Ramos (cell line): ENCODE results near the gene FIP1L1.
"Not testable (repeated sequence)": the region's sequence is repeated elsewhere in the genome, so short reads cannot be mapped to it uniquely, and the experiment has no call there.

Experiments
- in situ Hi-C: fragments of 300-500 bp; cut with MboI; formaldehyde crosslinking; loops from one replicate; pipeline ENCODE4 v1.14.3; 2022; ENCODE audit warnings: low sequenced_read_pairs; ENCODE audit not compliant: unreplicated experiment

The FIP1L1 gene

DNA sequence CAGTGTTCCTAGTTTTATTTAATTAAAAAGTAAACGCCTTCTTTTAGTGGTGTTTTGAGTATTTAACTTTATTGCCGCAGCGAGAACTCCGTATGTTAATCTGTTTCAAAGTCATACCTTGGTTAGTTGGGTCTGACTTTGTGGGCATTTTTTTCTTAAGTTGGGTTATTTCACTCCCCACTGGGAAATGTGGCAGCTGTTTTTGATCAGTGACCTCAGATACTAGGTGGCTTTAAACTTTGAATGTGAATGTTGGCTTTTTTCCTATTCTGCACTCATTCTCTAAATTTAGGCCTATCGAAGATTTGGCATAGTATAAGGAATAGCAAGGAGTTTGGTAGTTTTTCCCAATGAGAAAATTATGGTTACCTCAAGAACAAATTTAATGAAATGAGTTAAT lies 85.9 kb downstream of the FIP1L1 start:
- in situ Hi-C loops = no loop called here

DNA sequence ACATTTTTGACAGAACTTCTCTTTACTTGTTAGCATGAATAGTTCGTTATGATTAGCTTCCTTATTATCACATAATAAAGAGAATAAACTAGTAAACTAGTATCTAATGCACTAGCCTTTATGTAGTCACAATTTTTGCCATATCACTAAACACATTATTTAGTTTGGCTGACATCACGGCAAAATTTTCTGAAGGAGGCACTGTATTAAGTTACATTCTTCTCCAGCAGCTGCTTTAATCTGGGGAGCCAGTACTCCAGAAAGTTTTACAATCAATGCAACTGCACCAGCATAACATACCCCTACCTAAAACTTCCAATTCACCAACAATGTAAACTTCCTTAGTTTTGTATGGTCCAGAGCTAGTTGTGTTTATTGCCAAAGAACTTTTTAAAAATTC lies 87.8 kb downstream of the FIP1L1 start:
- in situ Hi-C loops = no loop called here

DNA sequence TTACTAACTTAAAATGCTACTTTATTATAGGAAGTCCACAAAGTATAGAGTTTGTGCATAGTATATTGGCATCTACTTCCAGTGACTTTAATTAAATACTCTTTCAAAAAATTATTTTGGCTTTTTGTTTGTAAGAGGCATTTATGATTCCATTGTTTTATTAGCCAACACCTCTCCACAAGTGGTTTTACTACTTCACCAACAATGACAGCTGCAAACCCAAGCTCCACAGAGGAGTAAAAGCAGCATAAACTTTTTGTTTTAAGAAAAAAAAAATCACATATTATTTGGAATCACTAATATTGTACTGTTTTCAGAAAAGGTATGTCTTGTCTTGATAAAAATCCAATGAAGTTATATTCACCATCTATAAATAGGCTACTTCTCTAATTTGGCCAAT lies 88.5 kb downstream of the FIP1L1 start:
- in situ Hi-C loops = no loop called here

DNA sequence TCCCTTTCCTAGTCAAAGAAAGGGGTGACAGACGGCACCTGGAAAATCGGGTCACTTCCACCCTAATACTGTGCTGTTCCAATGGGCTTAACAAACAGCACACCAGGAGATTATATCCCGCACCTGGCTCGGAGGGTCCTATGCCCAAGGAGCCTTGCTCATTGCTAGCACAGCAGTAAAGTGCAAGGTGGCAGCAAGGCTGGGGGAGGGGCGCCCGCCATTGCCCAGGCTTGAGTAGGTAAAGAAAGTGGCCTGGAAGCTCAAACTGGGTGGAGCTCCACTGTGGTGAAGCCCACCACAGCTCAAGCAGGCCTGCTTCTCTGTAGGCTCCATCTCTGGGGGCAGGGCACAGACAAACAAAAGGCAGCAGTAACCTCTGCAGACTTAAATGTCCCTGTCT lies 89.1 kb downstream of the FIP1L1 start:
- in situ Hi-C loops = not testable (repeated sequence)

DNA sequence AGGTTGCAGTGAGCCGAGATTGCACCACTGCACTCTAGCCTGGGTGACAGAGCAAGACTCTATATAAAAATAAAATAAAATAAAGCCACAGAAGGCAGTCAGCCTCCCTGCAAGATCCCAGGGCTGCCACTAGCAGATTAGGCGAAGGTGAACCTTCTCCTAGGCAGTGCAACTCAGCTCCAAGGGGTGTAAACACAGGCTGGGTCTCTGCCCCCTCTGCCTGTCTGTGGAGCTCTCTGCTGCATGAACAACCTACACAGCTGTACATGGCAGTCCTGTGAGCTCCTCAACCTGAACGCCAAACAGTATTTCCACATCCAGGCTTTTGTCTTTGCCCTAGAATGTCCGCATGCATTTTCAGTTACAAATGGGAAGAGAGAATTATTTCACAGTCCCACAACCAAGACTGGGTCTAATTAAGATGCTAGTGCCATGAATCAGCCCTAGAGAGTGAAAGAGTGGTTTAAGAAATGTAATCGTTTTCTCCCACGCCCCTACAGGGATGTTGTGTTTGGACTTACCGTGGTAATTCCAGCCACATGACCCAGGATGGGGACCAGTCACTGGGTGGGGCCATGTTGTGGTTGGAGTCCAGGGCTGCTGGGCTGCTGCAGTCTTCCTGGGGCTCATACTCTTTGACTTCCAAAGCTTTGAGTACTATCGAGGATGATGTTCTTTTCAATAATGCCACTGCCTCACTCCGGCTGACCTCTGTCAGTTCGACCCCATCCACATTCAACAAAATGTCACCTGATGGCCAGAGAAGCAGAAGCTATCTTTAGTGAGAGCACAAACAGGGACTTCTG lies 99.0 kb downstream of the FIP1L1 start:
- in situ Hi-C loops = no loop called here

DNA sequence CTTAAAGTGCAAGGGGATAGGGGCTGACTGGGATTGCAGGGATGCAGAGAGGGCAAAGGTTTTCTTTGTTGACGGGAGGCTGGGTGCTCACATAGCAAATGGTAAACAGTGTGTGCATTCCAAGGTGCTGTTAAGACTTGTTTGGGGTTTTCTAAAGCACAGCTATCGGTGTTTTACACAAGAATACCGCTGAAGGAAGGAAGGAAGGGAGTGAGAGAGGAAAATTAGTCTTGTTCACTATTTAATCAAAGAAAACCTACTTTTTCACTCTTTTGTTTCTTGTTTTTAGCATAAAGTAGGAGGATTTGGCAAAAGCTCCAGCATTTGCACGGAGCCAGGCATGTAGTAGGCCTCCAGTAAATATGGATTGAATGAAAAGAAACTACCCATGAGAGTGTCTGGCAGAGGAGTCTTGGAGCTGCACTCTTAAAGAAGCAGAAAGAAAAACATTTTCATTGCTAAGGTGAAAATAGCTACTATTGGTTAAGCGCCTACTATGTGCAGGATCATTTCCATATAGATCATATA lies 99.7 kb downstream of the FIP1L1 start:
- in situ Hi-C loops = no loop called here

DNA sequence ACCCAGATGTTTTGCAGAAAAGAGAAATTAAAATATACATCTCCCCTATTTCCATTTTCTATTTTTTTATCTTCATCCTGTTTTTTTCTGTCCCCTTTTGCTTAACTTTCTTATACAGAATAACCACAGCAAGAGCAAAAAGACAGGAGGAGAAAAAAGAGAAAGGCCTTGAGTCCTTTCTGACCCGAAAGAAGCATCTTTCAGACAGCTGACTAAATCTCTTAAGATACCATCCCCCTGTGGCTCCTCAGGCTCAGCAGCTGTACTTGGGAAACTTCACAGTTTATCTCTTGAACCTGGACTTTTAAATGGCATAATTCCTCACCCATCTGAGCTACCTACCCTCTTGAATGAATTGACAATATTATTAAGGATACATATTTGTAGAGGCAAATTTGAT lies 100.2 kb downstream of the FIP1L1 start:
- in situ Hi-C loops = no loop called here

DNA sequence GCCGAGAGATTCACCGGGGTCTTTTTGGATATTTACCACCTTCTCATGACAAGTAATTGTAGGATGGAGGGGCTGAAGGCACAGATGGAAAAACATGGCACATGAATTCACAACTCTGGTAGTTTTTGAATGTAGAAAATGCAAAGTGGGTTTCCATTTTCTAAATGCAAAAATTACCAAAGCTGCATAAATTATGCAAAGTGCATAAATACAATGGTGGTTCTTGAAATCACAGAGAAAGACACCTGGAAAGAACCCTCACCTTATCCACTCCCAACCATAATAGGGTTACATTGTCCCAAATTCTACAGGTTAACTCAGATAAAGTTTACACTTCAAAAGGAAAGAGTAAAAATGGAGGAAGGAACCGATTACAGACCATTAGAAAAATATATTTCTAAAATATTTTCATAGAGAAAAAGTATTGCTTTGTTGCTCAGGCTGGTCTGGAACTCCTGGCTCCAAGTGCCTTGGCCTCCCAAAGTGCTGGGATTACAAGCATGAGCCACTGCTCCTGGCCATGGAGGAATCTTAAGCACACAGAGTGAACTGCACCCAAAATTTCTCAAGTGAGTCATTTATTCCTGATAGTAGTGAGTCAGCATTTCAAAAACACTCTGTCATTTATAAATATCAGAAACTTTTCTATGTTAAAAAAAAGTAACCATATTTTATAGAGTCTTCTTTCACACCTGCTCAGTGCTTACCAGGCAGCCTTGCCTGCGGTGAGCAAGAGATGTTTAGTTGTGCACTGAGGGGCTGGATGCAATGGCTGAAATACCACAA lies 101.4 kb downstream of the FIP1L1 start:
- in situ Hi-C loops = no loop called here

DNA sequence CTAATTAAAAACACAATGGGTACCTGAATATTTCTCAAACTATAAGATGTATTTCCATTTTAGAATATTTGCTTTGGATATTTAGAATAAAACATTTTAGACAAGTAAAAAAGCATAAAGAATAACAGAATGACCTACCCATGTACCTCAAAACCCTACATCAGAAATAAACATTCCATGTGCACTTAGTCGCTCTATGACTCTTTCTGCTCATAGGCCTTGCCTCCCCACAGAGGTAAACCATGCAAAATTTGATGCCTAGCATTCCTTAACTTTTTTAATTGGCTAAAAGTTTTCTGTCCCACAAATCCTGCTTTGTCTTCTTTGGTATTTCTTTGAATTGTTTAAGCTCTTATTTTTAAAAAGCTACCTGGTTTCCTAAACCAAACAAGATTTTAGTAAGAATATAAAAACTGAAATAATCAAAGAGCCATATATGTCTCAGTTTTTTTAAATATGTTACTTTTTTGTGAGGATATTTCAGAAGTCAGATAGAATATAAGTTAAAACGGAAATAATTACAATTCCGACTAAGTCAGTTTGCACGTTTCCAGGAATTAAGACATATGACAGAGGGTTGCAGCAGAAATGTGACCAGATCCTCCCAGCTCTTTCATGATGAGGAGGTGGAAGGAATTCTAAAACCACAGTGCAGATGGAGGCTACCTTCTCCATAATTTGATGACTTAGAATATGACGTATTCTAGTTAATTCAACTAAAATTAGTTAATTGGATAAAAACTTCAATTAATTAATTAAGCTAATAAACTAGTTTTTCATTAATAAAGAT lies 102.5 kb downstream of the FIP1L1 start:
- in situ Hi-C loops = no loop called here

DNA sequence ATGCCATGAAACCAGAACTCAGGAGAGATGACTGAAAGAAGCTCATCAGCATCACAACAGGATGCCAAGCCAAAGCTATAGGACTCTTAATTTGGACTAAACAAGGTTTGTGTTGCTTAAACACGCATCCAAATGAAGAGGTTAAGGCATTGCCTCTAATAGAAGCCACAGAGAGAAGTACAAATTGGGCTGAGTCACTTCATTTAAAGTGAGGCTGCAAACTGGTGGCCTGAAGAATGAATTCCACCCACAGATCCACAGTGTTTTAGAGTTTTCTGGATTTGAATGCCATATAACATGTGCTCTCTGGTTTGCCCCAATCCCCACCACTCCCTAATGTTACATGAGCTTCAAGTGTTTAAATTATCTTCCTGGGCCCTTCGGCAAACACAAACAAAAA lies 103.5 kb downstream of the FIP1L1 start:
- in situ Hi-C loops = no loop called here

DNA sequence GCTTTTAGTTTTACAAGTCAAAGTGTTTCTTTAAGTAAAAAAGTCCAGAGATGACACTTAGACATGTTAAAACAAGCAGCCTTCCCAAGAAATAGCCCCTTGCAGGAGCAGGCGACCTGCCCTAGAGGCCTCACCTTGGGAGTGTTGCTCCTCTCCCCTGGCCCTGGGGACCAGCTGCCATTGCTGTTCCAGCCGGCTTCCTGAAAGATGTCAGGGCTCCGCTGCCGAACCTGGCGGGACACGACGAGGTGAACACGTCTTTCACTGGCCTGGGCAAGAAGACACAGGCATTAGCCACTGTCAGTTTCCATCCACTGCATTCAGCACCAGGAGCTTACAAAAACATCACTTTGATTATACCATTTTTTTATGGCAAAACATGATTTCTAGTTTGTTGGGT lies 104.1 kb downstream of the FIP1L1 start:
- in situ Hi-C loops = no loop called here

DNA sequence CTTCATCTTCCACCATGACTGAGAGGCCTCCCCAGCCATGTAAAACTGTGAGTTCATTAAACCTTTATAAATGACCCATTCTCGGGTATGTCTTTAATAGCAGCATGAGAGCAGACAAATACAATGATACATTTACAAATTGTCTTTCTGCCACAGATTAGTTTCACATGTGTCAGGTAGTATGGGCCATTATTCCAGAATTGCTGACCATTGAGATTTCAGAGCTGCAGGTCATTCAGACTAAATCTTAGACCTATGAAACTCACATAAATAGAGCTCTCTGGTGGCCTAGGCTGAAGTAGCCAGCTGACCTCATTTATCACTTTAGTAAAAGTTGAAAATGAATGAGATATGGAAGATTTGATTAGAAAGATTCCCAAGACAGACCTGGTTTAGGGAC lies 105.8 kb downstream of the FIP1L1 start:
- in situ Hi-C loops = no loop called here

DNA sequence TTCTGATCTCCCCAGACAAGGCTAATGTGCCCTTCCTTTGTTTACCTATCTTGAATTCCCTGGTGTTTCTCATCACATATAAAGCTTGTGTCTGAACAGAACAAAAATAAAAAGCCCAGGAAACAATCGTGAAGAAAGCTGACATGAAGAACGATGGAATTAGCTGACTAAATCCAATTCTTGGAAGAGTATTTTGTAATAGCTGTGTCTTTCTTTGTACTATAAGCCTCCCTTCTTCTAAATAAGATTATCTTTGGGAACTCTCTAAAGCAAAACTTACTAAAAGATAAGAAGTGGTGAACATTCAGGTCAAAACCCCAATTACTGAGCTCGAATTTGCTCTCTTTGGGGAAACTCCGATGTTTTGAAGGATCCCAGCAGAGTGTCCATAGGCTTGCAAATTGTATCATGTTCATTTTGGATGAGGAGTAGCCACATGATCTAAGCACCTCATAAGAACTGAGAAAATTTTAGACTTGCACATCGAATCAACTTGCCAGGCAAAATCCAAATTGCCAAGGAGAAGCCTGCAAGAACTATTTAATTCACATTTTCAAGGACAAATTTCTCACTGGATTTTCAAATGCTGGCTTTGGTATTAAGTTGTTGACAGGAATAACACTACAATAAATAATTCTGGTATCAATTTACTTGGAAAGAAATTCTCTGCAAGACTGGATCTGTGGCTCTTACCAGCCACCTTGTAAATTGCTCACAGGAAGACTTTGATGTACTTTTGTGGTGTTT lies 107.6 kb downstream of the FIP1L1 start:
- in situ Hi-C loops = no loop called here

DNA sequence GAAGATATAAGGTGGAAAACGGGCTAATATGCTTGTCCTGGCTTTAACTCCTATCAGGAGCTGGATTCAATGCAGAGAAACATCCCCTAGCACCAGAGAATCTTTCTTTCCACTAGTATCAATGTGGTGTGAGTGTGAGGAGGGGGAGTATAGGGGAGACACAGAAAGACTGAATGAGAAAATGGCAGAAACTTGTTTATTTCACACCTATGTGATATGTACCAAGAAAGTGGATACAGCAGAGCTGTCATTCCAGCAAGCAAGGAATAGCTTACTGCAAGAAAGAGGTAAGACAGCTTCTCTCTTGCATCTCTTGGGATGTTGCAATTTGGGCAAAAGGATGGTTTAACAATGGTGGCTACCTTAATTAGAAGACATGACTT lies 108.2 kb downstream of the FIP1L1 start:
- in situ Hi-C loops = no loop called here

DNA sequence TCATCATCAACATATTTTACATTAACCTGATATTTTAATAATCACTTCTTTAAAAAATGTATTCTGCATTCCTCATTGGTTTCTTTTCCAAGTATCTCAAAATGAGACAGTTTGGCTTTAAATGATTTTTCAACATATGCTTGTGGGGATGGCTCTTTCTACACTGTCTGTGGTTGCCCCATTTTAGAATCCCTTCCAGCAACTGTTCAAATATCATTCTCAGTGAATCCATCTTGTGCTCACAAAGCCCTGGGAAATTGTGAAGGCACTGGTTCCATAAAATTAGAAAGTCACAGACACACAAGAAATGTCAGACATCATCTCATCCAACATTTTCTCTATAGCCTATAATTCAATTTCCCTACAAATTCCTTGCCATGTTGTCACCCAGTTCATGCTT lies 110.3 kb downstream of the FIP1L1 start:
- in situ Hi-C loops = no loop called here

DNA sequence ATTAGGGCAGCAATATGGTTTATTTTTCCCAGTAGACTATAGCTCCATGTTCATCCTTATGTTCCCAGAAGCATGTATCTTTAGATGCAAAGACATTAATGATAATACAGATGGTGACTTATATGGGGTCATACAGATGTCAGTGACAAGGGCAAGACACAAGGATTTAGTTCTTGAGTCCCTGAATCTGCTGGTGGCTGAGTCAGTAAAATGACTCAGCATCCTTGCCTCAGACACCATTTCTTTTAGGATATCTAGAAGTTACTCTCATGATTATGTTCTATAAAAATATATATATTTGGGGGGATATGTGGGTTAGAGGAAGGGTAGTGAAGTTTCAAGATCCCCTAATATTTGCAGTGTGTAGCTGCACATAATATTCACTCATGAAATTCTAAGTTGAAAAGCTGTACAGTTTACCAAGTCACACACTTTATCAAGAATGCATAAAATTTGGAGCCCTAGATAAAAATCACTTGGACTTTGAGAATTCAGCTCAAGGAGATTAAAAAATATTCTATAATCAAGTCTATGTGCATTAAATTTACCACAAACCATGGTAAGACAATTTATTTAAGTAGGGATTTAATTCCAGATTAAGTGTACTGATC lies 111.9 kb downstream of the FIP1L1 start:
- in situ Hi-C loops = no loop called here

DNA sequence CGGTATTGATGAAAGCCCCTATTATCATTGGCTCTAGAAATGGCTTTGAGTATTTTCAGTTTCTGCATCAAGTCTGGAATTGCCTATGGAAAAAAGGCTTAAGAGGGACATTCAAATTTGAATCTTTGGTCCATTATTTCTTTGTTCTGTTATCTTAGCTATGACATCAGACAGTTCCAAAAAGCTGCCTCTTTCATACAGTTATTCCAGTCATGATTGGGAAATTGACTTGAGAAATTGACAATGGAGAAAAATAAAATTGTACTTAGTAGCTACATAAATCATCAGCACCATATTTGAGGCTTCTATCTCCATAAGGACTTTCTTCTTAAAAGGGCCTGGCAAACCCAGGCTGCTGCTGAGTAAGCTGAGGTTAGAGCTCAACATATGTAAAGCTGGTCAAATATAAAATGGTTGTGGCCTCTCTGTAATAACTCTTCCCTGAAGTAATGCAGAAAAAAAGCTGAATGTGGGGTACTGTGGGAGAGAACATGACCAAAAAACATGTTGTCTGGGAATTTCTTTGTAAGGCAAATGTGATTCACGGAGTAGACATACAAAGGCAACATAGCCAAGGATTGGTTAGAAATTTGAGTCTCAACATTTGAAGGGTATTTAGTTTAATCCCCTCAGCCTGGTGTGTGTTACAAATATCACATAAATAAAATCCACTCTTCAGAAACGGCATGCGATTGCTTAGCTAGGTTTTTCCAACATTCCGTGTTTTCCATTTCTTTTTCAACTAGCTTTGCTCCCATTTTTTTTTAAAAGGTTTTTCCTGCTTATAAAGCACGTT lies 112.9 kb downstream of the FIP1L1 start:
- in situ Hi-C loops = no loop called here

DNA sequence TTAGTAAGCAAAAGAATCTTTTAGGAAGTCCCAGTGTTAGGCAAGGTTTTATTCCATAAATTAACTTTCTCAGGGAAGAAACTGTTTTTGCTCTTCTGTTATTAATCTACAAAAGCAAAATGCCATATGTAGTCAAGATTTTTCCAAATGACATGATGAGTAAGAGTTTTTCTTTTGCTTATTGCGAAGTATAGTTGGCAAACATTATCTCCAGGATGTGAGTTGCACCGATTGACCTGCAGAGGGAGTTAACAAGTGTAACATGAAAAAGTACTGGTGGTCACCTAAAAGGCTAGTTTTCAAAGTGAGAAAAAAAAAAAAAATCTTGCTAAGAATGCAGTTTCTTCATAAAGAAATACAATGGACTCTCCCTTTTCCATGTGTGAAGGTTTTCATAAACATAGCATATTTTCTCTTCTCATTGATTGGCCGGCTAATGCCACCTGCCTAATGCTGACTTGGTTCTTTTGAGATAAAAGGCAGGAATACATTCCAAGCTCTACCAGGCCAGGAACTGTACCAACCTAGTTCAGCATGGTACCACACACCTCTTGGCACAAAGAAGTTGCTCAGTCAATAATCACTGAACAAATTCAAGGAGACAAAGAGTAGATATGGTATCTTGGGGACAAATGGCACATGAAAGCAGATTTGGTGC lies 113.7 kb downstream of the FIP1L1 start:
- in situ Hi-C loops = no loop called here
